T-helper 2 cell treated with Interferon-gamma antibody and Interleukin-4, amounts not matched to agents 100 ng/mL and 5 ng/mL, for 36 hours (primary cell): ENCODE results near the gene PCDHGB2. TPM values are rescaled to one million over a fixed set of nuclear protein-coding genes. Genes with fewer than 3 reads are reported as not detected.
"Not testable (repeated sequence)": the region's sequence is repeated elsewhere in the genome, so short reads cannot be mapped to it uniquely, and the experiment has no call there.

Experiments used
- intact Hi-C: fragments of 100-400 bp; cut with micrococcal nuclease; formaldehyde crosslinking; loops from one replicate; pipeline ENCODE4 v1.15.1; 2023
- total RNA-seq: library from RNA; stranded (reverse); gene quantifications from 2 replicates; pipeline ENCODE4 v1.2.3, GENCODE V29; 2022

Gene PCDHGB2
- total RNA-seq, 1 donor from 2014 or later, result 0.93 TPM

DNA sequence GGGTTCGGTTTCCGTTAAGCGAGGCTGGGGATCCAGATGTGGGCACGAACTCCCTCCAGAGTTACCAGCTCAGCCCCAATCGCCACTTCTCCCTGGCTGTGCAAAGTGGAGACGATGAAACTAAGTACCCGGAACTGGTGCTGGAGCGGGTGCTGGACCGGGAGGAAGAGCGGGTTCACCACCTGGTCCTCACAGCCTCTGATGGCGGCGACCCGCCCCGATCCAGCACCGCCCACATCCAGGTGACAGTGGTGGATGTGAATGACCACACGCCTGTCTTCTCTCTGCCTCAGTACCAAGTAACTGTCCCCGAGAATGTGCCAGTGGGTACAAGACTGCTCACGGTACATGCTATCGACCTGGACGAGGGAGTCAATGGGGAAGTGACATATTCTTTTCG lies 23.6 kb downstream of the PCDHGB2 start:
- intact Hi-C loops, result no loop called here

- intact Hi-C loops, result no loop called here
These were observed 24.9 kb downstream of the PCDHGB2 start for GRCh38 chr5:141384471-141385267.

DNA sequence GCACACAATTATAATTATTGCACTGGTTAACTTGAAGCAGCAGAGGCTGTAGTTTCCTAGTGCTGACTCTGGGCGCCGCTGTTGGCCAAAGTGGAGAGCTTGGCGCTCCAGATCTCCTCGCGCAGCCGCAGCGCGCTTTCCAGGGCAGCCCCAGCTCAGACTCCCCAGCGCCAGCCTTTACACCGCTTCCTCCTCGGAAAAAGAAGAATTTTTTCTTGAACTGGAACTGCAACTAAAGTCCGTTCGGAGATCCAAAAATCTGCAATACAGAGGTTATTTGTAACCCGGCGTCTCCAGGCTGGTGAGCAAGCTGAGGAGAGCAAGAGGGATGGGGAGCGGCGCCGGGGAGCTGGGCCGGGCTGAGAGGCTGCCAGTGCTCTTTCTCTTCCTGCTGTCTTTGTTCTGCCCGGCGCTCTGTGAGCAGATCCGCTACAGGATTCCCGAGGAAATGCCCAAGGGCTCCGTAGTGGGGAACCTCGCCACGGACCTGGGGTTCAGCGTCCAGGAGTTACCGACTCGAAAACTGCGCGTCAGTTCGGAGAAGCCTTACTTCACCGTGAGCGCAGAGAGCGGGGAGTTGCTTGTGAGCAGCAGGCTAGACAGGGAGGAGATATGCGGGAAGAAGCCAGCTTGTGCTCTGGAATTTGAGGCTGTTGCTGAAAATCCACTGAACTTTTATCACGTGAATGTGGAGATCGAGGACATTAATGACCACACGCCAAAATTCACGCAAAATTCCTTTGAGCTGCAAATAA lies 27.9 kb downstream of the PCDHGB2 start, which contains the start of gene PCDHGB4:
PCDHGB4 (plus strand) TSS at position 142 of the 755 bp plus-strand sequence; CDS start at position 329, 187 bp downstream.
- intact Hi-C loops, result not testable (repeated sequence)

- intact Hi-C loops, result no loop called here
These were observed 28.9 kb downstream of the PCDHGB2 start for GRCh38 chr5:141388661-141389060.

DNA sequence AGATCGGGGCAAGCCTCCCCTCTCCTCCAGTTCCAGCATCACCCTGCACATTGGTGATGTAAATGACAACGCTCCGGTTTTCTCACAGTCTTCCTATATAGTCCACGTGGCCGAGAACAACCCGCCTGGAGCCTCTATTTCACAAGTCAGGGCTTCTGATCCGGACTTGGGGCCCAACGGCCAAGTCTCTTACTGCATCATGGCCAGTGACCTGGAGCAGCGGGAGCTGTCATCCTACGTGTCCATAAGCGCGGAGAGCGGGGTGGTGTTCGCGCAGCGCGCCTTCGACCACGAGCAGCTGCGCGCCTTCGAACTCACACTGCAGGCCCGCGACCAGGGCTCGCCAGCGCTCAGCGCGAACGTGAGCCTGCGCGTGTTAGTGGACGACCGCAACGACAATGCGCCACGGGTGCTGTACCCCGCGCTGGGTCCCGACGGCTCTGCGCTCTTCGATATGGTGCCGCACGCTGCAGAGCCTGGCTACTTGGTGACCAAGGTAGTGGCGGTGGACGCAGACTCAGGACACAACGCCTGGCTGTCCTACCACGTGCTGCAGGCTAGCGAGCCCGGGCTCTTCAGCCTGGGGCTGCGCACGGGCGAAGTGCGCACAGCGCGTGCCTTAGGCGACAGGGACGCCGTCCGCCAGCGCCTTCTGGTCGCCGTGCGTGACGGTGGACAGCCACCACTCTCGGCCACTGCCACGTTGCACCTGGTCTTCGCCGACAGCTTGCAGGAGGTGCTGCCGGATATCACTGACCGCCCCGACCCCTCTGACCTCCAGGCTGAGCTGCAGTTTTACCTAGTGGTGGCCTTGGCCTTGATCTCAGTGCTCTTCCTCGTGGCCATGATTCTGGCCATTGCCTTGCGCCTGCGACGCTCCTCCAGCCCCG lies 29.6 kb downstream of the PCDHGB2 start:
- intact Hi-C loops, result no loop called here

- intact Hi-C loops, result no loop called here
These were observed 32.8 kb downstream of the PCDHGB2 start, which contains the start of gene PCDHGA8 for GRCh38 chr5:141392429-141393198. Gene PCDHGA8 (plus strand): TSS chr5:141392633. CDS start chr5:141392814, 181 bp downstream.

DNA sequence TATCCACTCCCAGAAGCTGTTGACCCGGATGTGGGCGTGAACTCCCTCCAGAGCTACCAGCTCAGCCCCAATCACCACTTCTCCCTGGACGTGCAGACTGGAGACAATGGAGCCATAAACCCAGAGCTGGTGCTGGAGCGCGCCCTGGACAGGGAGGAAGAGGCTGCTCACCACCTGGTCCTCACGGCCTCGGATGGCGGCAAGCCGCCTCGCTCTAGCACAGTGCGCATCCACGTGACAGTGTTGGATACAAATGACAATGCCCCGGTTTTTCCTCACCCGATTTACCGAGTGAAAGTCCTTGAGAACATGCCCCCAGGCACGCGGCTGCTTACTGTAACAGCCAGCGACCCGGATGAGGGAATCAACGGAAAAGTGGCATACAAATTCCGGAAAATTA lies 33.5 kb downstream of the PCDHGB2 start:
- intact Hi-C loops, result no loop called here

DNA sequence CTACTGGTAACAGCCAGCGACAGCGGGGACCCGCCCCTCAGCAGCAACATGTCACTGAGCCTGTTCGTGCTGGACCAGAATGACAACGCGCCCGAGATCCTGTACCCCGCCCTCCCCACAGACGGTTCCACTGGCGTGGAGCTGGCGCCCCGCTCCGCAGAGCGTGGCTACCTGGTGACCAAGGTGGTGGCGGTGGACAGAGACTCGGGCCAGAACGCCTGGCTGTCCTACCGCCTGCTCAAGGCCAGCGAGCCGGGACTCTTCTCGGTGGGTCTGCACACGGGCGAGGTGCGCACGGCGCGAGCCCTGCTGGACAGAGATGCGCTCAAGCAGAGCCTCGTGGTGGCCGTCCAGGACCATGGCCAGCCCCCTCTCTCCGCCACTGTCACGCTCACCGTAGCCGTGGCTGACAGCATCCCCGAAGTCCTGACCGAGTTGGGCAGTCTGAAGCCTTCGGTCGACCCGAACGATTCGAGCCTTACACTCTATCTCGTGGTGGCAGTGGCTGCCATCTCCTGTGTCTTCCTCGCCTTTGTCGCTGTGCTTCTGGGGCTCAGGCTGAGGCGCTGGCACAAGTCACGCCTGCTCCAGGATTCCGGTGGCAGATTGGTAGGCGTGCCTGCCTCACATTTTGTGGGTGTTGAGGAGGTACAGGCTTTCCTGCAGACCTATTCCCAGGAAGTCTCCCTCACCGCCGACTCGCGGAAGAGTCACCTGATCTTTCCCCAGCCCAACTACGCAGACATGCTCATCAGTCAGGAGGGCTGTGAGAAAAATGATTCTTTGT lies 34.8 kb downstream of the PCDHGB2 start:
- intact Hi-C loops, result not testable (repeated sequence)

DNA sequence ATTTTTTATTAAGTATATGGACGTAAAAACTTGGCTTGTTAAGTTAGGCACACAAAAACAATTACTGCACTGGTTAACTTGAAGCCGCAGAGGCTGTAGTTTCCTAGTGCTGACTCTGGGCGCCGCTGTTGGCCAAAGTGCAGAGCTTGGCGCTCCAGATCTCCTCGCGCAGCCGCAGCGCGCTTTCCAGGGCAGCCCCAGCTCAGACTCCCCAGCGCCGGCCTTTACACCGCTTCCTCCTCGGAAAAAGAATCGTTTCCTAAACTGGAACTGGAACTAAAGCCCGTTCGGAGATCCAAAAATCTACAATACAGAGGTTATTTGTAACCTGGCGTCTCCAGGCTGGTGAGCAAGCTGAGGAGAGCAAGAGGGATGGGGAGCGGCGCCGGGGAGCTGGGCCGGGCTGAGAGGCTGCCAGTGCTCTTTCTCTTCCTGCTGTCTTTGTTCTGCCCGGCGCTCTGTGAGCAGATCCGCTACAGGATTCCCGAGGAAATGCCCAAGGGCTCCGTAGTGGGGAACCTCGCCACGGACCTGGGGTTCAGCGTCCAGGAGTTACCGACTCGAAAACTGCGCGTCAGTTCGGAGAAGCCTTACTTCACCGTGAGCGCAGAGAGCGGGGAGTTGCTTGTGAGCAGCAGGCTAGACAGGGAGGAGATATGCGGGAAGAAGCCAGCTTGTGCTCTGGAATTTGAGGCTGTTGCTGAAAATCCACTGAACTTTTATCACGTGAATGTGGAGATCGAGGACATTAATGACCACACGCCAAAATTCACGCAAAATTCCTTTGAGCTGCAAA lies 38.2 kb downstream of the PCDHGB2 start, which contains the start of gene PCDHGB5:
PCDHGB5 (plus strand) TSS at position 192 of the 796 bp plus-strand sequence; CDS start at position 373, 181 bp downstream.
- intact Hi-C loops, result not testable (repeated sequence)

DNA sequence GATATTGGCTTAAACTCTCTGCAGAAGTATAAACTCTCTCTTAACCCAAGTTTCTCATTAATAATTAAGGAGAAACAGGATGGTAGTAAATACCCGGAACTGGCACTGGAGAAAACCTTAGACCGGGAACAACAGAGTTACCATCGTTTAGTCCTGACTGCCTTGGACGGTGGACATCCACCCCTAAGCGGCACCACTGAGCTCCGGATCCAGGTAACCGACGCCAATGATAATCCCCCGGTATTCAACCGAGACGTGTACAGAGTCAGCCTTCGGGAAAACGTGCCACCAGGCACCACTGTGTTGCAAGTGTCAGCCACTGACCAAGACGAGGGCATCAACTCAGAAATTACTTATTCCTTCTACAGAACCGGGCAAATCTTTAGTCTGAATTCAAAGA lies 38.8 kb downstream of the PCDHGB2 start:
- intact Hi-C loops, result no loop called here

- intact Hi-C loops, result no loop called here
These were observed 39.9 kb downstream of the PCDHGB2 start for GRCh38 chr5:141399555-141400258.

DNA sequence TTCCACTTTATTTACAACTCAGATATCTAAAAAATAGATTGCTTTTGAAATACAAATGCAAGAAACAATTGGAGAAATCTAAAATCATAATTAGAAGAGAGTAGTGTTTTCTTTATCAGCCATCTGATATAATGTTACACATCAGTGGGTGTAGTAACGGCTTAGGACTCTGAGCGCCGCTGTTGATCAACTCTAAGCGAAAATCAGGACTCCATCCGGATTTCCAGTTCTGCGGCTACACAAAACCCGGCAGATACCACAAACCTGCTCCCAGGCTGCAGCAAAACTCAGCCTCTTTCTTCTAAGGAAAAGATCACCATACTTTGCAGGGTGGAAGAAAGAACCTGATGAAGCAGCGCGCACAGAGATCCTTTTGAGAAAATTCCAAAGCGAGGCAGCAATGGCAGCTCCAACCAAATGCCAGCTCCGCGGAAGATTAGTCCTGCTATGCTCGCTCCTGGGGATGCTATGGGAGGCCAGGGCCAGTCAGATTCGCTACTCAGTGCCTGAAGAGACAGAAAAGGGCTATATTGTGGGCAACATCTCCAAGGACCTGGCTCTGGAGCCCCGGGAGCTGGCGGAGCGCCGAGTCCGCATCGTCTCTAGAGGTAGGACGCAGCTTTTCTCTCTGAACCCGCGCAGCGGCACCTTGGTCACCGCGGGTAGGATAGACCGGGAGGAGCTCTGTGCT lies 42.9 kb downstream of the PCDHGB2 start, which contains the start of gene PCDHGA9:
PCDHGA9 (plus strand) TSS at position 226 of the 691 bp plus-strand sequence; CDS start at position 401, 175 bp downstream.
- intact Hi-C loops, result no loop called here

- intact Hi-C loops, result no loop called here
These were observed 43.6 kb downstream of the PCDHGB2 start for GRCh38 chr5:141403387-141403786.

DNA sequence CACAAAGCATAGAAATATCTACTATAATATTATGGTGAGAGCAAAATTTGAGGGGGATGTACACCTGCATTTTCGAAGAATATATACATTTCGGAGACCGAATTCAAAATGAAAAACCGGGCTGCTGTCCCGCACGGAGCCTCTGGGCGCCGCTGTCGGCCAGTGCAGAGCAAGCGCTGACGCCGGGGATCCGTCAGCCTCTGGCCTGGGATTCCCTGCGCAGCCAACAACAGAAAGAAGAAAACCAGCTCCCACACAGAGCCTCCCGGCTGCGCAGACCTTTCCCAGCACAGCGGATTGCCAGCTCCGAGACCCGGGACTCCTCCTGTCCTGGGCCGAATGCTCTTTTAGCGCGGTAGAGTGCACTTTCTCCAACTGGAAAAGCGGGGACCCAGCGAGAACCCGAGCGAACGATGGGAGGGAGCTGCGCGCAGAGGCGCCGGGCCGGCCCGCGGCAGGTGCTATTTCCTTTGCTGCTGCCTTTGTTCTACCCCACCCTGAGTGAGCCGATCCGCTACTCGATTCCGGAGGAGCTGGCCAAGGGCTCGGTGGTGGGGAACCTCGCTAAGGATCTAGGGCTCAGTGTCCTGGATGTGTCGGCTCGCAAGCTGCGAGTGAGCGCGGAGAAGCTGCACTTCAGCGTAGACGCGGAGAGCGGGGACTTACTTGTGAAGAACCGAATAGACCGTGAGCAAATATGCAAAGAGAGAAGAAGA lies 48.2 kb downstream of the PCDHGB2 start, which contains the start of gene PCDHGB6:
PCDHGB6 (plus strand) TSS at position 232 of the 716 bp plus-strand sequence; CDS start at position 414, 182 bp downstream.
- intact Hi-C loops, result not testable (repeated sequence)

DNA sequence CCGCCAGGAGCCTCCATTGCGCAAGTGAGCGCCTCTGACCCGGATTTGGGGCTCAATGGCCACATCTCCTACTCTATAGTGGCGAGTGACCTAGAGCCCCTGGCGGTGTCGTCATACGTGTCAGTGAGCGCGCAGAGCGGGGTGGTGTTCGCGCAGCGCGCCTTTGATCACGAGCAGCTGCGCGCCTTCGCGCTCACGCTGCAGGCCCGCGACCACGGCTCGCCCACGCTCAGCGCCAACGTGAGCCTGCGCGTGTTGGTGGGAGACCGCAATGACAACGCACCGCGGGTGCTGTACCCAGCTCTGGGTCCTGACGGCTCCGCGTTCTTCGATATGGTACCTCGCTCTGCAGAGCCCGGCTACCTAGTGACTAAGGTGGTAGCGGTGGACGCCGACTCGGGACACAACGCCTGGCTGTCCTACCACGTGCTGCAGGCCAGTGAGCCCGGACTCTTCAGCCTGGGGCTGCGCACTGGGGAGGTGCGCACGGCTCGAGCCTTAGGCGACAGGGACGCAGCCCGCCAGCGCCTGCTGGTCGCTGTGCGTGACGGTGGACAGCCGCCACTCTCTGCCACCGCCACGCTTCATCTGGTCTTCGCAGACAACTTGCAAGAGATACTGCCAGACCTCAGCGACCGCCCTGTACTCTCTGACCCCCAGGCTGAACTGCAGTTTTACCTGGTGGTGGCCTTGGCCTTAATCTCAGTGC lies 50.0 kb downstream of the PCDHGB2 start:
- intact Hi-C loops, result loop anchor here (5.0 to 10.0 kb wide), 2 partner anchors 87 to 175 kb away; partner anchors contain the start of gene TAF7

DNA sequence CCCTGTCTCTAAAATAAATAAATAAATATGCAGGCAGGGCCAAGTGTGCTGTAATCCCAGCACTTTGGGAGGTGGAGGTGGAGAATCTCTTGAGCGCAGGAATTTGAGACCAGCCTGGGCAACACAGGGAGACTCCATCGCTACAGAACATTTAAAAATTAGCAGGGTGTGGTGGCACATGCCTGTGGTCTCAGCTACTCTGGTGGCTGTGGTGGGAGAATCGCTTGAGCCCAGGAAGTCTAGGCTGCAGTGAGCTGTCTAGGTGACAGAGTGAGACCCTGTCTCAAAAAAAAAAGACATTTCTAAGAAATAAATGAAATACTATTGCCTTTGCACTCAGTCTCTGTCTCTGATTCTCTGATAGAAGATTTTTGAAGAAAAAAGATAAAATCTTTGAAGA lies 51.8 kb downstream of the PCDHGB2 start:
- intact Hi-C loops, result loop anchor here (5.0 to 10.0 kb wide), 2 partner anchors 89 to 177 kb away; partner anchors contain the start of gene TAF7
